ENCODE results near the gene ATXN7L3. TPM values are rescaled to one million over a fixed set of nuclear protein-coding genes. Genes with fewer than 3 reads are reported as not detected.

Gene ATXN7L3
- total and polyA plus RNA-seq, 10 of the 15 experiments (the other 5 are each of a cell fraction or from before 2014, with no cell fraction given), result 0.71 to 78.7 (median 32.7) TPM

DNA sequence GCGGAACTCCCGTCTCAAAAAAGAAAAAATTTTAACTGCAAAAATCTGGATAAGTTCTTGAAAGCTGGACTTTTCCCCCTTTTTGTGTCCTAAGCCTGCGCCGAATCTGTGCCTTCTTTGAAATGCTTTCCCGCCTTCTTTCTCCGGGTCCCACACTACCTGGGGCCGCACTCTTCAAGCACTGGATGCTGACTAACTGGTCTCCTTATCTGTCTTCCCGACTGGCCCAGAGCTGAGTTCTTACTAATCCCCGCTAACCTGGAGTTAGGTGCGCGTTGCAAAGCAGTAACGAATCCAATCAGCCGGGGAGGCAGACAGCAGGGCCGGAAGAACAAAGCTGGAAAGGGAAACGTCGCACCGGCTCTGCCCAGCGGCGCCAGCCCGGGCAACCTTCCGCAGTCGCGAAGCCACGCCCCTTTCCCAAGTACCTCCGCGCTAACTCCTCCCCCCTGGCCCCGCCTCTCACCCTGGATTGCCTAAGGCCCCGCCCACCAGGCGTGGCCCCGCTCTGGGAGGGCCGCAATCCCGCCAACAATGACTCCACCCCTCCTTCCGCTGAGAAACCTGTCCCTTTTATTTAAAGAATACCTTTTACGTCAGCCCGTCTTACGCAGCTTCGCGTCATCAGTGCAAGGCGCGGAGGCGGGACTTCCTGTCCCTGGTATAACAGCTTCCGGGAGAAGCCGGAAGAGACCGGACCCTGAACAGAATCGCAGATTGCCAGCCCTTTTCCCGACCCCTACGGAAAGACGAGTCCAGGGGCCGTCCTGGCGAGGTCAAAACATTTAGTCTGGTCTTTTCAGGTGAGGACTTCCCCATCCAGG, 13.2 kb downstream of the ATXN7L3 start, which contains the start of gene TMUB2 (continued):
- TF ChIP-seq ZBTB33 (IDR thresholded peaks at IDR 0.05) (no peak), MEF2A (IDR thresholded peaks at IDR 0.05; ENCODE audit: insufficient read depth, low read depth, low read length) (no peak), ZBTB40 (IDR thresholded peaks at IDR 0.05; ENCODE audit: borderline replicate concordance) (peak; percentile 98), STAT3 (IDR thresholded peaks at IDR 0.05; ENCODE audit: low read depth, low read length) (no peak; the same call in 1 of the 2 replicates), ZNF217 (IDR thresholded peaks at IDR 0.05) (no peak), BHLHE40 (IDR thresholded peaks at IDR 0.05; ENCODE audit: borderline replicate concordance in 1 of 2, low read depth in 2 of 2, low read length in 1 of 2) (no peak), EGR1 (IDR thresholded peaks at IDR 0.05; ENCODE audit: borderline replicate concordance in 1 of 2, low read depth in 2 of 2, low read length in 2 of 2) (peak in 1 of 2 experiments; percentile 34; a peak in 1 of 3 replicates), ZBTB4 (CRISPR knock-in tag; IDR thresholded peaks at IDR 0.05) (no peak), NFXL1 (IDR thresholded peaks at IDR 0.05; ENCODE audit: borderline replicate concordance) (no peak), POLR2A (IDR thresholded peaks at IDR 0.05; ENCODE audit: low read depth, low read length) (peak; percentile 94), MYB (IDR thresholded peaks at IDR 0.05; ENCODE audit: borderline replicate concordance, low read depth, low read length) (no peak), STAT1 (conservative IDR thresholded peaks at IDR 0.05) (no peak), RCOR1 (conservative IDR thresholded peaks at IDR 0.05; ENCODE audit: low read depth, low read length) (no peak)
- TF ChIP-seq, protein P1, sequence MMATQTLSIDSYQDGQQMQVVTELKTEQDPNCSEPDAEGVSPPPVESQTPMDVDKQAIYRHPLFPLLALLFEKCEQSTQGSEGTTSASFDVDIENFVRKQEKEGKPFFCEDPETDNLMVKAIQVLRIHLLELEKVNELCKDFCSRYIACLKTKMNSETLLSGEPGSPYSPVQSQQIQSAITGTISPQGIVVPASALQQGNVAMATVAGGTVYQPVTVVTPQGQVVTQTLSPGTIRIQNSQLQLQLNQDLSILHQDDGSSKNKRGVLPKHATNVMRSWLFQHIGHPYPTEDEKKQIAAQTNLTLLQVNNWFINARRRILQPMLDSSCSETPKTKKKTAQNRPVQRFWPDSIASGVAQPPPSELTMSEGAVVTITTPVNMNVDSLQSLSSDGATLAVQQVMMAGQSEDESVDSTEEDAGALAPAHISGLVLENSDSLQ (IDR thresholded peaks at IDR 0.05), result peak; percentile 76
- TF ChIP-seq, protein P2, sequence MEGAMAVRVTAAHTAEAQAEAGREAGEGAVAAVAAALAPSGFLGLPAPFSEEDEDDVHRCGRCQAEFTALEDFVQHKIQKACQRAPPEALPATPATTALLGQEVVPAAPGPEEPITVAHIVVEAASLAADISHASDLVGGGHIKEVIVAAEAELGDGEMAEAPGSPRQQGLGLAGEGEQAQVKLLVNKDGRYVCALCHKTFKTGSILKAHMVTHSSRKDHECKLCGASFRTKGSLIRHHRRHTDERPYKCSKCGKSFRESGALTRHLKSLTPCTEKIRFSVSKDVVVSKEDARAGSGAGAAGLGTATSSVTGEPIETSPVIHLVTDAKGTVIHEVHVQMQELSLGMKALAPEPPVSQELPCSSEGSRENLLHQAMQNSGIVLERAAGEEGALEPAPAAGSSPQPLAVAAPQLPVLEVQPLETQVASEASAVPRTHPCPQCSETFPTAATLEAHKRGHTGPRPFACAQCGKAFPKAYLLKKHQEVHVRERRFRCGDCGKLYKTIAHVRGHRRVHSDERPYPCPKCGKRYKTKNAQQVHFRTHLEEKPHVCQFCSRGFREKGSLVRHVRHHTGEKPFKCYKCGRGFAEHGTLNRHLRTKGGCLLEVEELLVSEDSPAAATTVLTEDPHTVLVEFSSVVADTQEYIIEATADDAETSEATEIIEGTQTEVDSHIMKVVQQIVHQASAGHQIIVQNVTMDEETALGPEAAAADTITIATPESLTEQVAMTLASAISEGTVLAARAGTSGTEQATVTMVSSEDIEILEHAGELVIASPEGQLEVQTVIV (IDR thresholded peaks at IDR 0.05; ENCODE audit: borderline replicate concordance, partially characterized antibody), result peak; percentile 73
